B cell (primary cell): ENCODE results near the gene MRS2. TPM values are rescaled to one million over a fixed set of nuclear protein-coding genes. Genes with fewer than 3 reads are reported as not detected.

ENCODE experiments used
- ATAC-seq: fragments of 200-7000 bp; cut with Tn5 transposase; one replicate; pipeline ENCODE4 v1.10.0; 2021; ENCODE audit warnings: low read depth, mild to moderate bottlenecking, moderate number of reproducible peaks, moderate library complexity
- CTCF ChIA-PET: fragments of 350-600 bp; sonication (Branson Sonifier 250); formaldehyde crosslinking; loops from one replicate; lab custom pipeline; 2021; ENCODE audit warnings: antibody characterized with exemption, inconsistent platforms; lab: Charles Lee
- POLR2A ChIA-PET: fragments of 350-600 bp; sonication (Branson Sonifier 250); formaldehyde crosslinking; loops from one replicate; lab custom pipeline; 2021; ENCODE audit warnings: antibody characterized with exemption; lab: Charles Lee
- DNase-seq: peaks from one replicate; pipeline ENCODE4 v3.0.0; 2013
- H2AFZ ChIP-seq: 2 replicates; pipeline ENCODE4 v1.6.1; 2012; ENCODE audit warnings: mild to moderate bottlenecking, low read depth, low read length; ENCODE audit not compliant: insufficient read depth, poor library complexity, severe bottlenecking
- H3K27ac ChIP-seq, 2 donors: 1 replicate in 1 of 2; 2 replicates in 1 of 2; pipeline ENCODE4 v1.5.1; 2012 to 2013; ENCODE audit warnings: low read length in 2 of 2, mild to moderate bottlenecking in 2 of 2, moderate library complexity in 1 of 2
- H3K27me3 ChIP-seq, 4 experiments: fragments of 200-600 bp in 1 of 4; sonication (generic) in 1 of 4; replicated peaks in 1 of 4; 1 replicate in 2 of 4; 2 replicates in 2 of 4; pipeline versions ENCODE4 v1.6.1 to v1.7.0; 2013 to 2016; ENCODE audit warnings: low read length in 3 of 4, mild to moderate bottlenecking in 2 of 4, mixed read lengths in 1 of 4, moderate library complexity in 1 of 4; ENCODE audit not compliant: insufficient read depth in 4 of 4, control insufficient read depth in 3 of 4; ENCODE audit errors: control extremely low read depth in 1 of 4
- H3K36me3 ChIP-seq, 2 experiments: replicated peaks in 1 of 2; 1 replicate in 1 of 2; 2 replicates in 1 of 2; pipeline versions ENCODE4 v1.6.1 to v1.7.1; 2013; ENCODE audit warnings: low read length in 1 of 2; ENCODE audit not compliant: insufficient read depth in 2 of 2, control insufficient read depth in 1 of 2; ENCODE audit errors: control extremely low read depth in 1 of 2, extremely low read depth in 1 of 2
- H3K4me1 ChIP-seq, 2 donors: fragments of 200-600 bp in 1 of 2; sonication (generic) in 1 of 2; 1 replicate in 1 of 2; 2 replicates in 1 of 2; pipeline versions ENCODE4 v1.5.1 to v1.6.1; 2013 to 2017; ENCODE audit warnings: low read length in 2 of 2; ENCODE audit not compliant: control insufficient read depth in 2 of 2, insufficient read depth in 2 of 2
- H3K4me2 ChIP-seq: replicated peaks from 2 replicates; pipeline ENCODE3; 2012; ENCODE audit warnings: mild to moderate bottlenecking, low read depth, low read length; ENCODE audit not compliant: poor library complexity, severe bottlenecking
- H3K4me3 ChIP-seq, 5 experiments: fragments of 200-600 bp in 1 of 5; sonication (generic) in 1 of 5; 1 replicate in 3 of 5; 2 replicates in 2 of 5; pipeline versions ENCODE4 v1.5.1 to v1.7.0; 2011 to 2016; ENCODE audit warnings: low read length in 4 of 5, mild to moderate bottlenecking in 4 of 5, low read depth in 2 of 5, control low read depth in 1 of 5, moderate library complexity in 1 of 5; ENCODE audit not compliant: insufficient read depth in 1 of 5; ENCODE audit errors: control extremely low read depth in 1 of 5, extremely low read depth in 1 of 5
- H3K79me2 ChIP-seq: fragments of 200-600 bp; sonication (generic); one replicate; pipeline ENCODE4 v1.6.0; 2016; ENCODE audit warnings: low read length; ENCODE audit not compliant: control insufficient read depth, insufficient read depth
- H3K9ac ChIP-seq: fragments of 200-600 bp; sonication (generic); 2 replicates; pipeline ENCODE4 v1.6.1; 2017; ENCODE audit warnings: mild to moderate bottlenecking, low read length, moderate library complexity
- H3K9me3 ChIP-seq, 3 donors: one replicate each; pipeline versions ENCODE4 v1.6.1 to v1.7.1; 2013; ENCODE audit warnings: low read length in 2 of 3; ENCODE audit not compliant: control insufficient read depth in 2 of 3, insufficient read depth in 1 of 3; ENCODE audit errors: control extremely low read depth in 1 of 3
- H4K20me1 ChIP-seq: 2 replicates; pipeline ENCODE4 v1.6.0; 2012; ENCODE audit warnings: mild to moderate bottlenecking, low read length; ENCODE audit not compliant: insufficient read depth, control insufficient read depth, poor library complexity, severe bottlenecking
- H3K27ac Mint-ChIP-seq: one replicate; pipeline ENCODE4 v1.8.0; 2021; ENCODE audit warnings: mixed read lengths
- H3K27me3 Mint-ChIP-seq: one replicate; pipeline ENCODE4 v1.8.0; 2021; ENCODE audit warnings: mixed read lengths
- H3K4me1 Mint-ChIP-seq: one replicate; pipeline ENCODE4 v1.8.0; 2021; ENCODE audit warnings: mixed read lengths
- H3K4me3 Mint-ChIP-seq: one replicate; pipeline ENCODE4 v1.8.0; 2021; ENCODE audit warnings: mixed read lengths
- H3K9me3 Mint-ChIP-seq: one replicate; pipeline ENCODE4 v1.8.0; 2022; ENCODE audit warnings: mixed read lengths; ENCODE audit not compliant: insufficient read depth
- EZH2 ChIP-seq: IDR thresholded peaks from 2 replicates; pipeline ENCODE4 v1.6.1; 2012; ENCODE audit warnings: borderline replicate concordance, low read depth, mild to moderate bottlenecking, moderate library complexity, low read length; ENCODE audit not compliant: insufficient read depth, poor library complexity, severe bottlenecking
- WGBS: methylation state at CpG from one replicate; pipeline ENCODE4 v1.1.5; 2013; ENCODE audit warnings: missing lambda C conversion rate; ENCODE audit not compliant: insufficient coverage; 5-methylcytosine and 5-hydroxymethylcytosine counted together
- intact Hi-C: fragments of 100-400 bp; cut with micrococcal nuclease; formaldehyde crosslinking; loops from one replicate; pipeline ENCODE4 v1.10.0; 2022
- polyA plus RNA-seq: library from polyadenylated mRNA; depleted of rRNA; stranded (reverse); fragments of >200 nt; gene quantifications from 2 replicates; pipeline ENCODE4 v1.2.3, GENCODE V29; 2012
- total RNA-seq, 2 donors: library from RNA; stranded (reverse); fragments of 120-200 nt in 1 of 2; gene quantifications; 1 replicate in 1 of 2; 2 replicates in 1 of 2; pipeline versions ENCODE4 v1.2.3 to v1.2.4, GENCODE V29; 2013 to 2022
- TF ChIP-seq, protein P1 (sequence below): fragments of 200-600 bp; IDR thresholded peaks from one replicate; pipeline ENCODE4 v1.8.0; 2022; ENCODE audit warnings: antibody characterized with exemption, mild to moderate bottlenecking

The MRS2 gene
- total and polyA plus RNA-seq, 2 donors (not counting 1 experiment from before 2014, with no cell fraction given) = 16.0 to 25.5 TPM

DNA sequence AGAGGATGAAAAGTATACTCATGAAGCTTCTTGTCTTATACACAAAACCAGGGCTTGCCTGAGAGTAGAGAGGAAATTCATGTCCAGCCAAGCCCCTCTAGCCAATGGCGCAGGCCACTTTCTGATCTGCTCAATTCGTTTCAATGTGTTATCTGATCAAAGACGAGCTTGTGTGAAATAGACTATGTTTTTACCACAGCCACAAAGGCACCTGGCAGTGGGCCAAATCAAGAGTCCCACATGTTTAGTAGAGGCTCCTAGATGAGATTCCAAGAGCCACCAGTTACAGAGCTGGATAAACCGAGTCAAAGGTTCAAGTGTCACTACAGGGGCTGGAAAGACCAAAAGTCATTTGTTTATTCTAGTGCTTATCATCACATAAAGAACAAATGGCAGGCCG, 51.7 kb downstream of the MRS2 start:
- Histone ChIP-seq H3K9ac (no peak overlapping the region), H3K9me3 (no peaks in the 10 kb centered on the region), H3K79me2 (no peaks in the 10 kb centered on the region), H4K20me1 (no peaks in the 10 kb centered on the region), H3K4me1 (no peaks in the 10 kb centered on the region), H3K27ac (no peak overlapping the region), H3K36me3 (no peaks in the 10 kb centered on the region), H2AFZ (no peak overlapping the region), H3K4me2 (no peak overlapping the region), H3K4me3 (no peak overlapping the region), H3K27me3 (no peaks in the 10 kb centered on the region)
- Mint-ChIP-seq H3K27ac (no peak overlapping the region), H3K4me1 (no peaks in the 10 kb centered on the region), H3K27me3 (no peaks in the 10 kb centered on the region), H3K9me3 (no peaks in the 10 kb centered on the region), H3K4me3 (no peak overlapping the region)
- DNase-seq (no peak), ATAC-seq (no peak)
- intact Hi-C loops = no loop called here
- WGBS = 94% methylated on average over 2 of the region's 5 CpGs
- CTCF ChIA-PET = no interaction called here
- TF ChIP-seq EZH2 = no peak
- TF ChIP-seq, protein P1, sequence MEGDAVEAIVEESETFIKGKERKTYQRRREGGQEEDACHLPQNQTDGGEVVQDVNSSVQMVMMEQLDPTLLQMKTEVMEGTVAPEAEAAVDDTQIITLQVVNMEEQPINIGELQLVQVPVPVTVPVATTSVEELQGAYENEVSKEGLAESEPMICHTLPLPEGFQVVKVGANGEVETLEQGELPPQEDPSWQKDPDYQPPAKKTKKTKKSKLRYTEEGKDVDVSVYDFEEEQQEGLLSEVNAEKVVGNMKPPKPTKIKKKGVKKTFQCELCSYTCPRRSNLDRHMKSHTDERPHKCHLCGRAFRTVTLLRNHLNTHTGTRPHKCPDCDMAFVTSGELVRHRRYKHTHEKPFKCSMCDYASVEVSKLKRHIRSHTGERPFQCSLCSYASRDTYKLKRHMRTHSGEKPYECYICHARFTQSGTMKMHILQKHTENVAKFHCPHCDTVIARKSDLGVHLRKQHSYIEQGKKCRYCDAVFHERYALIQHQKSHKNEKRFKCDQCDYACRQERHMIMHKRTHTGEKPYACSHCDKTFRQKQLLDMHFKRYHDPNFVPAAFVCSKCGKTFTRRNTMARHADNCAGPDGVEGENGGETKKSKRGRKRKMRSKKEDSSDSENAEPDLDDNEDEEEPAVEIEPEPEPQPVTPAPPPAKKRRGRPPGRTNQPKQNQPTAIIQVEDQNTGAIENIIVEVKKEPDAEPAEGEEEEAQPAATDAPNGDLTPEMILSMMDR = no peak
- POLR2A ChIA-PET = no interaction called here

DNA sequence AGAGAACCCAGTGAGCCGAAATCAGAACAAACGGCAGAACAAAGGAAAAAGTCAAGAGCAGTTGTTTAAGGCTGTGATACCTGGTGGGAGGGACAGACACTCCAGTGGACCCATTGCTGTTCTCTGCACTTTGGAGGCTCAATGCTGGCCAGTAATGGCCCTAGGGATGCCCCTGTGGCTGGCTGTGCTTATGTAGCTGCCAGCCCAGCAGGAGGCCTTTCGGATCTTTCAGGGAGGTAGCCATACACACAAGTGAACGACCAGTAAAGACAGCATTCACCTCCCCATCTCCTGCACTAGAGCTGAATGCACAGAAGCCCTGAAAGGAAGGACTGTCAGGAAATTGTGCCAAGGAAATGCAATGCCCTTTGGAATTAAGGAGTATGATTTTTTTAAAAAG, 52.3 kb downstream of the MRS2 start:
- no peaks in the 10 kb centered on the region for H3K4me1 ChIP-seq
- no peak overlapping the region for H3K4me3 Mint-ChIP-seq
- H3K27ac Mint-ChIP-seq = no peak overlapping the region
- no peaks in the 10 kb centered on the region for H4K20me1 ChIP-seq
- H3K27ac ChIP-seq = no peak overlapping the region
- no peak overlapping the region for H3K4me3 ChIP-seq
- no peaks in the 10 kb centered on the region for H3K36me3 ChIP-seq
- H3K27me3 ChIP-seq = no peaks in the 10 kb centered on the region
- no peak overlapping the region for H3K9ac ChIP-seq
- intact Hi-C loops = no loop called here
- ChIA-PET CTCF (no interaction called here), POLR2A (no interaction called here)
- H3K4me1 Mint-ChIP-seq = no peaks in the 10 kb centered on the region
- no peaks in the 10 kb centered on the region for H3K9me3 Mint-ChIP-seq
- H3K79me2 ChIP-seq = no peaks in the 10 kb centered on the region
- H2AFZ ChIP-seq = no peak overlapping the region
- H3K27me3 Mint-ChIP-seq = no peaks in the 10 kb centered on the region
- TF ChIP-seq, protein P1 = no peak
- TF ChIP-seq EZH2 = no peak
- DNase-seq = no peak
- no peak overlapping the region for H3K4me2 ChIP-seq
- no peak for ATAC-seq
- H3K9me3 ChIP-seq = no peaks in the 10 kb centered on the region
- 96% methylated on average over 3 of the region's 4 CpGs for WGBS
